Erythroblast (primary cell): ENCODE measurements around the gene ACVR2A.

Experiments used
- DNase-seq, 2 experiments: peaks; one replicate each; lab custom pipeline; 2025; lab: John Stamatoyannopoulos, UW
- GATA1 ChIP-seq: IDR thresholded peaks from 2 replicates; pipeline ENCODE4 v1.6.1; 2011; ENCODE audit warnings: low read depth, mild to moderate bottlenecking, control low read depth, low read length, moderate library complexity
- POLR2A ChIP-seq: IDR thresholded peaks from 2 replicates; pipeline ENCODE4 v1.6.1; 2011; ENCODE audit warnings: mild to moderate bottlenecking, low read length

Gene ACVR2A

GRCh38 chr2:147916067-147916466 is 71.2 kb downstream of the ACVR2A start:
- TF ChIP-seq POLR2A, result no peak
- no peak for TF ChIP-seq GATA1
- DNase-seq, result no peak

GRCh38 chr2:147916723-147917122 is 71.9 kb downstream of the ACVR2A start:
- TF ChIP-seq GATA1, result no peak
- no peak for TF ChIP-seq POLR2A
- no peak for DNase-seq

GRCh38 chr2:147917161-147917560 is 72.3 kb downstream of the ACVR2A start:
- TF ChIP-seq POLR2A, result no peak
- TF ChIP-seq GATA1, result no peak

GRCh38 chr2:147923846-147924245 is 79.0 kb downstream of the ACVR2A start:
- TF ChIP-seq POLR2A, result no peak
- TF ChIP-seq GATA1, result no peak
- no peak for DNase-seq

More at GRCh38 chr2:147917161-147917560, 72.3 kb downstream of the ACVR2A start:
- no peak for DNase-seq

GRCh38 chr2:147924647-147925046 is 79.8 kb downstream of the ACVR2A start:
- no peak for DNase-seq
- no peak for TF ChIP-seq POLR2A
- no peak for TF ChIP-seq GATA1

GRCh38 chr2:147925886-147926285 is 81.1 kb downstream of the ACVR2A start:
- no peak for DNase-seq
- TF ChIP-seq GATA1 (no peak), POLR2A (no peak)

GRCh38 chr2:147927053-147927588 is 82.3 kb downstream of the ACVR2A start:
- DNase-seq, result no peak
- no peak for TF ChIP-seq GATA1
- TF ChIP-seq POLR2A, result no peak

GRCh38 chr2:147933931-147934330 is 89.1 kb downstream of the ACVR2A start:
- DNase-seq, result no peak
- TF ChIP-seq POLR2A, result no peak
- no peak for TF ChIP-seq GATA1

- TF ChIP-seq POLR2A (no peak), GATA1 (no peak)
- DNase-seq, result no peak
Observed at GRCh38 chr2:147934881-147935620, 90.2 kb downstream of the ACVR2A start.

- peak; percentile 34 to 58 for DNase-seq
- no peak for TF ChIP-seq POLR2A
- no peak for TF ChIP-seq GATA1
Observed at GRCh38 chr2:147937744-147938349, 93.0 kb downstream of the ACVR2A start.

GRCh38 chr2:147939313-147939712 is 94.5 kb downstream of the ACVR2A start:
- no peak for DNase-seq
- TF ChIP-seq POLR2A (no peak), GATA1 (no peak)

- no peak for TF ChIP-seq GATA1
- no peak for TF ChIP-seq POLR2A
- DNase-seq, result no peak
Observed at GRCh38 chr2:147945660-147946059, 100.8 kb downstream of the ACVR2A start.

- no peak for DNase-seq
- TF ChIP-seq POLR2A (no peak), GATA1 (no peak)
Observed at GRCh38 chr2:147952118-147952517, 107.3 kb downstream of the ACVR2A start.

- TF ChIP-seq POLR2A, result no peak
- TF ChIP-seq GATA1, result no peak
- no peak for DNase-seq
Observed at GRCh38 chr2:147968571-147968970, 123.7 kb downstream of the ACVR2A start.

GRCh38 chr2:147976102-147976501 is 131.3 kb downstream of the ACVR2A start:
- DNase-seq, result no peak
- TF ChIP-seq POLR2A (no peak), GATA1 (no peak)
